ENCODE results near the gene ZFC3H1.
"Not testable (repeated sequence)": the region's sequence is repeated elsewhere in the genome, so short reads cannot be mapped to it uniquely, and the experiment has no call there.

Gene ZFC3H1, protein sequence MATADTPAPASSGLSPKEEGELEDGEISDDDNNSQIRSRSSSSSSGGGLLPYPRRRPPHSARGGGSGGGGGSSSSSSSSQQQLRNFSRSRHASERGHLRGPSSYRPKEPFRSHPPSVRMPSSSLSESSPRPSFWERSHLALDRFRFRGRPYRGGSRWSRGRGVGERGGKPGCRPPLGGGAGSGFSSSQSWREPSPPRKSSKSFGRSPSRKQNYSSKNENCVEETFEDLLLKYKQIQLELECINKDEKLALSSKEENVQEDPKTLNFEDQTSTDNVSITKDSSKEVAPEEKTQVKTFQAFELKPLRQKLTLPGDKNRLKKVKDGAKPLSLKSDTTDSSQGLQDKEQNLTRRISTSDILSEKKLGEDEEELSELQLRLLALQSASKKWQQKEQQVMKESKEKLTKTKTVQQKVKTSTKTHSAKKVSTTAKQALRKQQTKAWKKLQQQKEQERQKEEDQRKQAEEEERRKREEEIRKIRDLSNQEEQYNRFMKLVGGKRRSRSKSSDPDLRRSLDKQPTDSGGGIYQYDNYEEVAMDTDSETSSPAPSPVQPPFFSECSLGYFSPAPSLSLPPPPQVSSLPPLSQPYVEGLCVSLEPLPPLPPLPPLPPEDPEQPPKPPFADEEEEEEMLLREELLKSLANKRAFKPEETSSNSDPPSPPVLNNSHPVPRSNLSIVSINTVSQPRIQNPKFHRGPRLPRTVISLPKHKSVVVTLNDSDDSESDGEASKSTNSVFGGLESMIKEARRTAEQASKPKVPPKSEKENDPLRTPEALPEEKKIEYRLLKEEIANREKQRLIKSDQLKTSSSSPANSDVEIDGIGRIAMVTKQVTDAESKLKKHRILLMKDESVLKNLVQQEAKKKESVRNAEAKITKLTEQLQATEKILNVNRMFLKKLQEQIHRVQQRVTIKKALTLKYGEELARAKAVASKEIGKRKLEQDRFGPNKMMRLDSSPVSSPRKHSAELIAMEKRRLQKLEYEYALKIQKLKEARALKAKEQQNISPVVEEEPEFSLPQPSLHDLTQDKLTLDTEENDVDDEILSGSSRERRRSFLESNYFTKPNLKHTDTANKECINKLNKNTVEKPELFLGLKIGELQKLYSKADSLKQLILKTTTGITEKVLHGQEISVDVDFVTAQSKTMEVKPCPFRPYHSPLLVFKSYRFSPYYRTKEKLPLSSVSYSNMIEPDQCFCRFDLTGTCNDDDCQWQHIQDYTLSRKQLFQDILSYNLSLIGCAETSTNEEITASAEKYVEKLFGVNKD (N-terminal part only)

DNA sequence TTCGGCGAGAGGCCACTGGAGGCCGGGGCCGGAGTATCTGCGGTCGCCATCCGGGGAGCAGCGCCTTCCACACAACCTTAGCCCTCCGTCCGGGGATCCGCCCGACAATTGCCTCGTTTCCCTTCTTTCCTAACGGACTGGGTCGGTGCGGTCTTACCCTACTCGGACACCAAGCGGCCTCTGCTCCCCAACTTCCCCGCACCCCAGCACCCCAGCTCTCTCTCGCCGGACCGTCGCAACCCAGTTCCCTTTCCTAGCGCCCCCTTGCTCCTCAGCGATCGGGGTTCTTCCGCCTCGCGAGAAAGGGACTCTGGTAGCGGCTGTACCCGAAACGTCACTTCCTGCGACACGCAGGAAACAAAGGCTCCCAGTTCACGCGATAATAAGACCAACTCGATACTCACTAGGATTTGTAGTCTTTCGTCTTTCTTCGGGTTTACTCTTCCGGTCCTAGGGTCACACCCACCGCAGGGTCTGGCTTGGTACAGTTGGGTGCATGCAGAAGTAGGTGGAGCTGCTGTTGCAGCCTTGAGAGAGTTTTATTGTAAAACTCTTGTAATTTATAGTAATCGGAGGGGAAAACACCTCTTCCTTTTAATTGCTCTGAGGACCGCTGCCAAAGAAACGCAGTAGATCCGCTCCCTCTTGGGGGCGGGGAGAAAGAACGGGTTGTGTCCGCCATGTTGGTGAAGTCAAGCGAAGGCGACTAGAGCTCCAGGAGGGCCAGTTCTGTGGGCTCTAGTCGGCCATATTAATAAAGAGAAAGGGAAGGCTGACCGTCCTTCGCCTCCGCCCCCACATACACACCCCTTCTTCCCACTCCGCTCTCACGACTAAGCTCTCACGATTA, at the start of gene ZFC3H1, which contains the start of gene THAP2:
TSS of gene ZFC3H1 (minus strand) at position 288 of the 850 bp plus-strand sequence. CDS start at position 50, 238 bp downstream.
TSS of gene THAP2 (plus strand) at position 741 of the 850 bp plus-strand sequence. CDS start 209 bp downstream, outside the sequence.
- DNase-seq: peak; percentile 88

DNA sequence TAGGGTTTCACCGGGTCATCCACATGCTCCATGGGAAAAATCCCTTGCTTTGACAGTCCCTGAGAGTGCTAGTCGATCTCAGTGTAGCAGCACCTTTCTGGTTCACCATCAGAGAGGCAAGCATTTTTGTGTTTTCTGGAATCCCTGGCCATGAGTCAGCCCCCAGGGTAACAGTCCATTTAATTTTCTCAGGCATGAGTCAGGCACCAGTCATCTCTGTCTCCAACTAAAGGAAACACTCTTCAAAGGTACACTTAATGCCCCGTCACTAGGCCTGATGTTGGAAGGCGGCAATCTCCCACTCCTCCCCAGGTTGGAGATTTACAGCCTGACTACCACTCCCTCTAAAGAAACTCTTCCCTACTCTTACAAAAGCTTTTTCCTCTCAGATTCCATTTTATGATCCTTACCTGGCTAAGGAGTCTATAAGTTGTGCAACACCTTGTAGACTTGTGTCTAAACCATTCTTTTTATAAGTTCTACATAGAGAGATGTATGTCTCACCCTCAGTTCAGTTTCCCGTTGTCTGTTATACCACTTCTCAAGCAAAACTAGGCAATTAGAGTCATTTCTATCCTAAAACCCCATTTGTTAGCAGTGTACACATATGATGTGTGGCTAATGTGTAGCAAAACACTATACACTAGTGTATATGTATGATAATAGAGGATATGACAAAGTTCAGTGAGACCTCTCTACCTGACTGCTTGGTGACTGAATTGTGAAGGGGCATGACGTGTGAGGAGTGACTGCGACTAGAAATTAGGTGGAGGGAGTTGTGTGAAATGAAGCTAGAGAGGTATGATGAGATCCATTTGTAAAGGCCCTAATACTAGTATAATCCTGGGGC, 46.9 kb upstream of the ZFC3H1 start:
- DNase-seq: no peak

DNA sequence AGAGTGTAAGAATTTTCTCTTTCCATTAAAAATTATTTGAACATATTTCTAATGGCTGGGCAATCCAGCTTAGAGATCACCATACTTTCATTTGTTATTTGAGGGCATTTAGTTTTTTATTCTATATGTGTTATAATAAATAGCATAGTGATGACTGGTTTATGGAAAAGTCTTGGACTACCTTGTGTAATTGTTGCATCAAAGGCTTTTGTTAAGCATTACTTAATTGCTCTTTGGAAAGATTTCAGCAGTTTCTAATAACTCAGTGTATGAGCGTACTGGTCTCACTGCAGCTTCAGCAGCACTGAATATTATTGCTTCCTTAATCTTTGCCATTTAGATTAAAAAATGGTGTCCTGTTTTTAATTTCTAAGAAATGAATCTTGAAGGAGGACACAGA, 45.0 kb upstream of the ZFC3H1 start:
- no peak for DNase-seq

DNA sequence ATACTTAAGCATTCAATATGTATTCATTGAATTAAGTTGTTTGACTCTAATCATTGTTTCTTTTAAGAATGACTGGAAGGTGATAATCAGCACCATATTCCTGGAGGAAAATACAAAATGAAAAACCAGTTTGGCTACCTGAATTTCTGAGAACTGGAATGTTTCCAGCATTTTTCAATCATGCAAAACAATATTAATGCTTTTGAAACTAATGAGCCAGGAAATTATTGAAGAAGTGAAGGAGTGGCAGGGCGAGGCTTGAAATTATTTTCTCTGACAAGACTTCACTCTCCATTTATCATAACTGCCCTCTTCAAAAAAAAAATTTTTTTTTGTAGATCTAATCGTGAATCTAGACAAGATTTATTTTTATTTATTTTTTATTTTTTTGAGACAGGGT, 41.3 kb upstream of the ZFC3H1 start:
- peak; percentile 71 for DNase-seq

DNA sequence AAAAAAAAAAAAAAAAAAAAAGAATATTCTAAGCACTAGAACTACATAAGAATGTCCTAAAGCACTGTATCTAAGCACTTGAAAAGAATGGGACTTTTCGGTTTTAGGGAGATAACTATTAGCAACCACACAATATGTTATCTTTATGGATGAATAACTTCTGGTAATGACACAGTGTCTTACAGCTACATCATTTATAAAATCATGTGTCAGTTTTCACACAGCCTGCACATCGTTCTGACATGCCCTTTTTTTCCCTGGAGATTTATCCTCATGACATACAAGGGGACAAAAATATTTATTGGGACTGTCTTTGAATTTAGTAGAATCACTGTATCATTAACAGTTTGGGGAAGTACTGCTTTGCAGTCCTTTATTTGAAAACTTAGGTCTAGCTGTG, 39.6 kb upstream of the ZFC3H1 start:
- DNase-seq: no peak

DNA sequence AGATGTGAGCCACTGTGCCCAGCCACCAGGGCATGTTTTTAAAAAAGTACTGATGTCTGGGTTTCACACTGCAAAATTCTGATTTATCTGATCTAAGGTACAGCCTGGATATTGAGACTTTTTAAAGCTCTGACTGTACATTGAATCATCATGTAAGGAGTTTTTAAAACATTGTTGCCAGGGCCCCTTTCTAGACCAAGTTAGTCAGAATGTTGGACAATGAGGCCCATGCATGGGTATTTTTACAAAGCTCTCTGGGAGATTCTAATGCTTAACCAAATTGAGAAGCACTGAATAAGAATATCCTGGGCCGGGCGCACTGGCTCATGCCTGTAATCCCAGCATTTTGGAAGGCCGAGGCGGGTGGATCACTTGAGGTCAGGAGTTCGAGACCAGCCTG, 38.9 kb upstream of the ZFC3H1 start:
- DNase-seq: no peak

DNA sequence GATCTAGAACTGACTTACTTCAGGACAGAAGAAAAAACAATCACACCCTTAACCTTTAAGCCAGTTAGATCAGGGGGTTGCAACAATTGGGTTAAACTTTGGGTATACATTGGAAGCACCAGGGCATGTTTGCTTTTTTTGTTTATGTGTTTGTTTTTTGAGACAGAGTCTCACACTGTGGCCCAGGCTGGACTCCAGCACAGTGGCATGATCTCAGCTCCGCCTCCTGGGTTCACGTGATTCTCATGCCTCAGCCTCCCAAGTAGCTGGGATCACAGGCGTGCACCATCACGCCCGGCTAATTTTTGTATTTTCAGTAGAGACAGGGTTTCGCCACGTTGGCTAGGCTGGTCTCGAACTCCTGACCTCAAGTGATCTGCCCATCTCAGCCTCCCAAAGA, 38.5 kb upstream of the ZFC3H1 start:
- not testable (repeated sequence) for DNase-seq

DNA sequence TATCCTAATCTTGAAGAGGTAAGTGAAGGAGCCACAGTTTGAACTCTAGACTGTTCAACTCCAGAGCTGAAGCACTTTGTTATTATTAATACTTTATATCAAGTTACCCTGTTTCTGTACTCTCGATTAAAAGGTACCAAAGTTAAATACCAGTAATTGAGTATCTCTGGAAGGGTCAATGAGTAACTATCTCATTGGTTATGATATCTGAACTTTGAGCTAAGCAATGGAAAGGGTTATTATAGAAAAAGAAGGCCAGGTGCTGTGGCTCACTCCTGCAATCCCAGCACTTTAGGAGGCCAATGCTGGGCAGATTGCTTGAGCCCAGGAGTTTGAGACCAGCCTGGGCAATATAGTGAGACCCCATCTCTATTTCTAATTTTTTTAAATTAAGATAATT, 32.1 kb upstream of the ZFC3H1 start:
- no peak for DNase-seq

DNA sequence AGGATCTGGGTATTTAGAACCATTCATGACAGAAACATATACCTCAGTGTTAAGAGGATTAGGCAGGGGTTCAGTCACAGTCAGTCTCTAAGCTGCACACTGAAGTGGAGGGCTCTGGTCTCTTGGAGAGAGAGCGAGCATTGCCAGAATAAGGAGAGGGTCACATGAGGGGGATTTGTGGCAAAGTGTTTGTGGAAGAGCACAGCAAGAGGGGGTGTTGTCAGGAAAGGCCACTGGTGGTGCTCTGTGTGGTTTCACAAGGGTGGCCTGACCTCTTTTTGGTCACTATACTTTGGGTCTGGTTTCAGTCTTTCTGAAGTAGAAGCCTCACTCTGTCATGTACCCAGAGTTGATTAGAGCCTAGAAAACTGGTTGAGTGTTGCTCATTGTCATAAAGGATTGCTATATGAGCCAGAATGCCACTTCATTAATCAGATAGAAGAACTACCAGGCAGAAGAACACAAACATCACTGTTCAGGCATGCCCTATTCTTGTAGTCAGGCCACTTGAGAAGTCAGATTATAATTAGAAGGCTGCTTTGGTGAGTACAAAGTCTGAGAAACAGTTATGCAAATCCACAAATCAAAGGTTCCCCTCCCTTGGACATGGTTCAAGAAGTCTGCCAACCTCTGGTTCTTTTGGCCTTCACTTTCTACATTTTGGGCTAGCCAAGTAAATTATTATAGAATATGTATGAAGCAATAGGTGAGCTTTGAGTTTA, 30.6 kb upstream of the ZFC3H1 start:
- DNase-seq: peak; percentile 15

DNA sequence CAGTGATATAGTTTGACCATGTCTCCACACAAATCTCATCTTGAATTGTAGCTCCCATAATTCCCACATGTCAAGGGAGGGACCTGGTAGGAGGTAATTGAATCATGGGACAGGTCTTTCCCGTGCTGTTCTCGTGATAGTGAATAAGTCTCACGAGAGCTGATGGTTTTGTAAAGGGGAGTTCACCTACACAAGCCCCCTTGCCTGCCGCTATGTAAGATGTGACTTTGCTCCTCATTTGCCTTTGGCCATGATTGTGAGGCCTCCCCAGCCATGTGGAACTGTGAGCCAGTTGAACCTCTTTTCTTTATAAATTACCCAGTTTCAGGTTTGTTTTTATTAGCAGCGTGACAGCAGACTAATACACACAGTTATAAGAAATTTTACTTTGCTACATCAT, 30.0 kb upstream of the ZFC3H1 start:
- DNase-seq: not testable (repeated sequence)

DNA sequence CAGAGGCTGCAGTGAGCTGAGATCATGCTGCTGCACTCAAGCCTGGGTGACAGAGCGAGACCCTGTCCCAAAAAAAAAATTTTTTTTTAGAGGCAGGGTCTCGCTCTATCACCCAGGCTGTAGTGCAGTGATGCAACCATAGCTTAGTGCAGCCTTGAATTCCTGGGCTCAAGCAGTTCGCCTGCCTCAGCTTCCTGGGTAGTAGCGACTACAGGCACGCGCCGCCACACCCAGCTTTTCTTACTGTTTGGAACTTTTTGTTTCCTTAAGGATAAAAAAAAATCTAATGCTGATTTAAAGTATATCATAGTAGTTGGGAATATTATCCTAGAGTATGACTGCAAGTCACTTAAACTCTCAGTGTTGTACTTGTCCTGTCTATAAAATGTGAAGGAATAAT, 29.5 kb upstream of the ZFC3H1 start:
- no peak for DNase-seq

DNA sequence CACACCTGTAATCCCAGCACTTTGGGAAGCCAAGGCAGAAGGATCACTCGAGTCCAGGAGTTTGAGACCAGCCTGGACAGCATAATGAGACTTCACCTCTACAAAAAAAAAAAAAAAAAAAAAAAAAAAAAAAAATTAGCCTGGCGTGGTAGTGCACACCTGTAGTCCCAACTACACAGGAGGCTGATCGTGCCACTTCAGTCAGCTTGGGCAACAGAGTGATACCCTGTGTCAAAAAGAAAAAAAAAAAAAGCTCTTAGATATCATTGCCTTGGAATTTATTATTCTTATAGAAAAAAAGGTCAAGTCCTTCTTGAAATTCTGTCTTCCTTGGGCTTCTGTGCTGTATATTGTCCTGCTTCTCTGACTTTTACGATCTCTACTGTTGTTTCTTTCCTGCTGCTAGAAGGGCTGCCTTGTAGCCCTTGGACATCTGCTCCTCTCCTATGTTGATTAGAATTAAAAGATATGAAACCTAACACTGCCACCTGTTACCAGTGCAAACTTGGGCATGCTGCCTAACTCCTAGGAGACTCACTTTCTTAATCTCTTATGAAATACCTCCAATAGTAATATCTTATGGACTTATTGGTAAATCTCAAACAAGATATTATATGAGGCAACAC, 28.0 kb upstream of the ZFC3H1 start:
- DNase-seq: peak; percentile 17

DNA sequence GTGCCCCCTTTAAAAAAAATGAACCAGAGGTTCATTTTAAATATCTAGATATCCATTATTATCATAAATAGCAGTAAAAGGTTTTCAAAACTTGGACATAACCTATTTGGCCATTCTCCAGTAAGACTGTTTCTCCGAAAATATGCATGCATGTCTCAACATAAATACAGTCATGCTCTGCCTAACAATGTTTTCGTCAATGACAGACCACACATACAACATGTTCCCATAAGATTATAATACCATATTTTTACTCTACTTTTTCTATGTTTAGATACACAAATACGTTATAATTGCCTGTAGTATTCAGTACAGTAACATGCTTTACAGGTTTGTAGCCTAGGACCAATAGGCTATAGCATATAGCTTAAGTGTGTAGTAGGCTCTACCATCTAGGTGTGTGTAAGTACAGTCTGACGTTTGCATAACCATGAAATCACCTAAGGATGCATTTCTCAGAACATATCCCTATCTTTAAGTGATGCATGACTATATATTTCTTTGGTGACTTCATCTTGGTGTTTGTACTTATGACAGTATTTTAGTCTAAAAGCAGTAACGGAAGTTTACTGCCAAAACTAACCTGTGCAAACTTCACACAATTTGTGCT, 25.4 kb upstream of the ZFC3H1 start:
- no peak for DNase-seq

DNA sequence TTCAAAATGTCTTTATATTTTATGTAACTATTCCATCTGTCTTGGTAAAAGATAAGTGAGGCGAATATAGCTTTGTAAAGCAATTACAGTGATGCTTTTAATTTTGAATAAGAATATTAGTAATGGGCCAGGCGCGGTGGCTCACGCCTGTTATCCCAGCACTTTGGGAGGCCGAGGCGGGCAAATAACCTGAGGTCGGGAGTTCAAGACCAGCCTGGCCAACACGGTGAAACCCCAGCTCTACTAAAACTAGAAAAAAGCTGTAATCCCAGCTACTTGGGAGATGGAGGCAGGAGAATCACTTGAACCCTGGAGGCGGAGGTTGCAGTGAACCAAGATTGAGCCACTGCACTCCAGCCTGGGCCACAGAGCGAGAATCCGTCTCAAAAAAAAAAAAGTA, 23.5 kb upstream of the ZFC3H1 start:
- not testable (repeated sequence) for DNase-seq

DNA sequence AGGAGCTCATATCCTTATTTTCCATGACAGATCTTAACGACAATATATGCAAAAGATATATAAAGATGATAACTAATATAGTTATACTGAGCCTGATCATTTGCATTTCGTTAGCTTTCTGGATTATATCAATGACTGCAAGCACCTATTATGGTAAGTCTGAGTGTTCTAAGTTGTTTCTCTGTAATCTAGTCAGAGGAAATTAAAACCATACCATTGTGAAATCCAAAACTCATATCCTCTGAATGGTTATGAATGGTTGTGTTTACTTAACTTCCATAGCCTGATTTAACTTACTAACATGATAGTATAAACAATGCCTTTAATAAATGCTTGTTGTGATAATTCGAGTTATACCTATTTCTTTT, 23.0 kb upstream of the ZFC3H1 start:
- DNase-seq: no peak

DNA sequence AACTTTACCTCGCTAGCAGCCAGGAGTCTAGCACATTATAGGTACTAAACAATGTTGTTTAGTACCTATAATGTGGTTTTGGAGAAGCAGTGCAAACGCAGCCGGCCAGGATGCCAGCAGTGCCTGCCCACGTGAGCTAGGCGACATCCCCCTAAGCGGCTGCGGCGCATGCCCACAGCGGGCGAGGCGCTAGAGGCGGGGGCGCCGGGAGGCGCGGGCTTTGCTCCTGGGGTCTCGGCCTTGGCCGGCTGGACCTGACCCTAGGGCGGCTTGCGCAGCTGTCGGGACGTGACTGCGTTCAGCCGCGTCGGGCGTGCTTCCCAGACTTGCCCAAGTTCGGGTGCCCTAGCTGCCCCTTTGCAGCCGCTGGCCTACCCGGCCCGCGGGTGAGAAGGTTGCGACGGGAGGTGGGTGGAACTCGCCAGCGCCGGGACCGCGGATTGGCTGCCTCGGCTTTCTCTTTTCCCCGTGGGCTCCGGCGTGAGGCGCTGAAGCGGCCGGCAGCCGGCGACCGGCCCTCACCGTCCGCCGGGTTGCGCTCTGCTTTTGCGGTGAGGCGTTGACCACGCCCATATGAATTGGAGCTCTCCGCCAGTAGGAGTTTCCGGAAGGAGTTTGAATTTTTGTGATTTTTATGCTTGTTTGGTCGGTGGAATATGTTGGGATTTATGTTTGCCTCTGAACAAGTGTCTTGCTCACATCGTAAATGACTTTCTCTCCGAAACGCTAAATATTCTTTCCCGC, 22.4 kb upstream of the ZFC3H1 start, which contains the start of gene TMEM19:
TSS of gene TMEM19 (plus strand) at position 169 of the 744 bp plus-strand sequence. CDS start 599 bp downstream, outside the sequence.
- peak; percentile 50 for DNase-seq

DNA sequence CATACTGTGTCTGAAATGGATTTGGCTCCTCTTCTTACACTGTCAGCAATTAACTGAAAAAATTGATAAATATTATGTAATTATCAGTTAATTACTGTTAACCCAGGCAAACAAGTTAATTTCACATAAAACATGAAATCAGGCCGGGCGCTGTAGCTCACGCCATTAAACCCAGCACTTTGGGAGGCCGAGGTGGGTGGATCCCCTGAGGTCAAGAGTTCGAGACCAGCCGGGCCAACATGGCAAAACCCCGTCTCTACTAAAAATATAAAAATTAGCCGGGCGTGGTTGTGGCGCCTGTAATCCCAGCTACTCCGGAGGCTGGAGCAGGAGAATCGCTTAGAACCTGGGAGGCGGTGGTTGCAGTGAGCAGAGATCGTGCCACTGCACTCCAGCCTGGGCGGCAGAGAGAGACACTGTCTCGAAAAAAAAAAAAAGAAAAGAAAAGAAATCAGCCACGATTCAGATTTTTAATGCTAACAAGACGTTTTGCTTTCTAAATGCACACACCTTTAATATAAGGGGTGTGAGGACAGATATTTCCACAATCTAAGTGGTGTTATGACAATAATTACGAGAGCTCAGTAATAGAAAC, 21.8 kb upstream of the ZFC3H1 start:
- DNase-seq: no peak

DNA sequence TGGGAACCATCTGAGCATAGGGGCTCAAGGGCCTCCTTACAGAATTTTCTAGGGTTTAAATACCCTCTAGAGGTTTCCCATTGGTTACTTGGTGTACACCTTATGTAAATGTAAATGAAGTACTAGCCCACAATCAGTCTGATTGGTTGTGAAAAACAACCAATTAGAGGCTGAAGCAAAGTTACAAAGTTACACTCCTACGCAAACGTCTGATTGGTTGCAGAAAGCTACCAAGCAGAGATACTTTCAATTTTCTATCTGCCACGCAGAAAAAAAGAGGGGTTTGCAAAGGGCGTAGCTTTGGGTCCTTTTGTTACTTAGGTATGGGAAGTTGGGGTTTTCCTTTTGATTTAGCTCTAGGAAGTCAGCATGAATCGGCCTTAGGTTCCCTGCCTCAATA, 20.4 kb upstream of the ZFC3H1 start:
- DNase-seq: no peak
